Measurements from ENCODE around the gene MFNG. TPM values are rescaled to one million over a fixed set of nuclear protein-coding genes. Genes with fewer than 3 reads are reported as not detected.

The MFNG gene
- total RNA-seq, 2 donors from 2014 or later: 9.9 to 19.5 TPM

DNA sequence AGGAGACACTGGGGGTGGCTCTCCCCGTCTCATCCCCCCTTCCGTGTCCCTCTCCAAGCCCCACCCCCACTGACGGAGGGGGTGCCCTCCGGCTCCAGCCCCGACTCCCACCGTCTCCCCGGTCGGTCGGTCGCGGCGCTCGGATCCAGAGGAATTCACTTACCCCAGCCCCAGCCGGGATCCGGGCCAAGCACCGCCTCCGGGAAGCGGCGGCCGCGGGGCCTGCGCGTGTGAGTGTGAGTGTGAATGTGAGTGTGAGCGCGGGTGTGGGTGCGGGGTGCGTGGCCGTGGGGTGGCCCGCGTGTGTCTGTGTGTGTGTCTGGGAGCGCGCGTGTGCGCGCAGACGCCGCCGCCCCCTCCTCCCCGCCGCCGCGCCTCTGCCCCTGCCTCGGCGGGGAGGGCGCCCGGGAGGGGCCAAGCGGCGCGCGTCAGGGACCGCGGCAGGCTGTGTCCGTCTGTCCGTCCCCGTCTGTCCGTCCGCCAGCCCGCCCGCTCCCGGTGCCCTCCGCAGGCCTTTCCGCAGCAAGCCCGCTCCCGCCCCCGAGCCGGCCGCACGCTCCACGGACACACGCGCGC, 59.0 kb downstream of the MFNG start, which contains the start of gene ELFN2:
Gene ELFN2 (minus strand): TSS at position 345 of the 576 bp plus-strand sequence. CDS start 51,945 bp downstream, outside the sequence.
- H3K4me1 ChIP-seq: peaks cover 0 to 17% of the 10 kb centered on the region in 2 donors
- no peaks in the 10 kb centered on the region for H3K36me3 ChIP-seq
- DNase-seq (ENCODE audit: low spot score): no peak
- TF ChIP-seq, protein P1, sequence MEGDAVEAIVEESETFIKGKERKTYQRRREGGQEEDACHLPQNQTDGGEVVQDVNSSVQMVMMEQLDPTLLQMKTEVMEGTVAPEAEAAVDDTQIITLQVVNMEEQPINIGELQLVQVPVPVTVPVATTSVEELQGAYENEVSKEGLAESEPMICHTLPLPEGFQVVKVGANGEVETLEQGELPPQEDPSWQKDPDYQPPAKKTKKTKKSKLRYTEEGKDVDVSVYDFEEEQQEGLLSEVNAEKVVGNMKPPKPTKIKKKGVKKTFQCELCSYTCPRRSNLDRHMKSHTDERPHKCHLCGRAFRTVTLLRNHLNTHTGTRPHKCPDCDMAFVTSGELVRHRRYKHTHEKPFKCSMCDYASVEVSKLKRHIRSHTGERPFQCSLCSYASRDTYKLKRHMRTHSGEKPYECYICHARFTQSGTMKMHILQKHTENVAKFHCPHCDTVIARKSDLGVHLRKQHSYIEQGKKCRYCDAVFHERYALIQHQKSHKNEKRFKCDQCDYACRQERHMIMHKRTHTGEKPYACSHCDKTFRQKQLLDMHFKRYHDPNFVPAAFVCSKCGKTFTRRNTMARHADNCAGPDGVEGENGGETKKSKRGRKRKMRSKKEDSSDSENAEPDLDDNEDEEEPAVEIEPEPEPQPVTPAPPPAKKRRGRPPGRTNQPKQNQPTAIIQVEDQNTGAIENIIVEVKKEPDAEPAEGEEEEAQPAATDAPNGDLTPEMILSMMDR (IDR thresholded peaks at IDR 0.05): no peak
- peaks cover 0 to under 1% of the 10 kb centered on the region in 2 donors for H3K9me3 ChIP-seq
- peaks cover 22 to 30% of the 10 kb centered on the region in 2 donors for H3K27me3 ChIP-seq
- H3K27ac ChIP-seq: no peak within 1 kb of the TSS
- peak within 1 kb of the TSS; percentile 30 to 58 for H3K4me3 ChIP-seq

GRCh38 chr22:37426706-37427134, 59.5 kb downstream of the MFNG start:
- peak overlapping the region in 1 of 2 donors; percentile 58 for H3K4me3 ChIP-seq
- no peaks in the 10 kb centered on the region for H3K36me3 ChIP-seq
- no peak overlapping the region for H3K27ac ChIP-seq
- H3K27me3 ChIP-seq: peaks cover 22 to 30% of the 10 kb centered on the region in 2 donors
- H3K9me3 ChIP-seq: no peaks in the 10 kb centered on the region
- no peak for DNase-seq (ENCODE audit: low spot score)
- peaks cover 0 to 17% of the 10 kb centered on the region in 2 donors for H3K4me1 ChIP-seq
- TF ChIP-seq, protein P1 (IDR thresholded peaks at IDR 0.05): no peak

DNA sequence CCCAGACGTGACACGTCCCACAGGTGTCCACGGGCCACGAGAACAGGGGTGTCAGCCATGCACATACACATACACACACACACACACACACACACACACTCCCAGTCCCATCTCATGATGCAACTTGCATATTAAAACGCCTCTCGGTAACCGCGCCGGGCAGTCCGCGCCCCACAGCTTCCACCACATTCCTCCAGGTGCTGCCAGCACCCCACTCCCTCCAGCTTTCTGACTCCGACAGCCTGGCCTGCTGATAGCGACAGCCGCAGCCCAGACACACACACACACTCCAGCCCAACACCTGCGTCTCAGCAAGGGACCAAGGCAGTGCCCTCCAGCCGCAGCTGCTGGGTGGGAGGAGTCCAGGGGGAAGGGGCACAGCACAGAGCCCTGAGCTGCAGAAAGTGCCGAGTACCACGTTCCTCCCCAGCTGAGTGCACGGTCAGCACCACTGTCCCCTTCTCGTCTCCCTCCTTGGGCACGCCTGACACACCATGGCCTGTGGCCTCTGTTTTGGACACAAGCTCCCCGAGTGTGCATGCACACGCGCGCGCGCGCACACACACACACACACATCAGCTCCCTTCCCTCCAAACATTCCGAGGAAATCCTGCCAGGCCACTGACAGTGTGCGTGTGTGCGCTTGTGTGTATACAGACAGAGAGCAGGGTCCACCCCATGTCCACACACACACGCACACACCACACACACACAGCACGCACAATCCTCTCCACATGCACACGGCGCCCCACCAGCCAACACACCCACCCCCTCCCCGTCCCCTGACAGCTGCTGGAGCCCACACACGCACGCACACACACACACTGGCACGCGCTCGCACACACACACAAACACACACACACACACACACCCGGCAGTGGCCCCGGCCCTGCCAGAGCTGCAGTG, 60.1 kb downstream of the MFNG start:
- Histone ChIP-seq H3K36me3 (no peaks in the 10 kb centered on the region), H3K27ac (no peak overlapping the region), H3K27me3 (peaks cover 22 to 30% of the 10 kb centered on the region in 2 donors), H3K9me3 (no peaks in the 10 kb centered on the region), H3K4me1 (peaks cover 0 to 17% of the 10 kb centered on the region in 2 donors), H3K4me3 (no peak overlapping the region)
- DNase-seq (ENCODE audit: low spot score): no peak
- TF ChIP-seq, protein P1 (IDR thresholded peaks at IDR 0.05): no peak

GRCh38 chr22:37425369-37425768, 60.8 kb downstream of the MFNG start:
- no peak for DNase-seq (ENCODE audit: low spot score)
- Histone ChIP-seq H3K4me1 (peaks cover 0 to 23% of the 10 kb centered on the region in 2 donors), H3K36me3 (no peaks in the 10 kb centered on the region), H3K4me3 (no peak overlapping the region), H3K27me3 (peaks cover 21 to 30% of the 10 kb centered on the region in 2 donors), H3K9me3 (no peaks in the 10 kb centered on the region), H3K27ac (no peak overlapping the region)
- TF ChIP-seq, protein P1 (IDR thresholded peaks at IDR 0.05): no peak

GRCh38 chr22:37423283-37423682, 62.9 kb downstream of the MFNG start:
- H3K27me3 ChIP-seq: peaks cover 13 to 18% of the 10 kb centered on the region in 2 donors
- DNase-seq (ENCODE audit: low spot score): no peak
- no peaks in the 10 kb centered on the region for H3K36me3 ChIP-seq
- H3K27ac ChIP-seq: no peak overlapping the region
- TF ChIP-seq, protein P1 (IDR thresholded peaks at IDR 0.05): no peak
- H3K4me1 ChIP-seq: peaks cover 0 to 34% of the 10 kb centered on the region in 2 donors
- H3K9me3 ChIP-seq: no peaks in the 10 kb centered on the region
- H3K4me3 ChIP-seq: no peak overlapping the region
